ENCODE results near the gene PERM1. TPM values are rescaled to one million over a fixed set of nuclear protein-coding genes. Genes with fewer than 3 reads are reported as not detected.

Gene PERM1
- total RNA-seq, 1 experiment from 2014 or later: 1.5 TPM

GRCh38 chr1:953524-954320, 28.2 kb downstream of the PERM1 start:
- Histone ChIP-seq H3K27ac (ENCODE audit: low read length) (no peak overlapping the region), H3K4me3 (ENCODE audit: low read depth in 2 of 2, low read length in 2 of 2) (no peak overlapping the region), H3K9me3 (ENCODE audit: control insufficient read depth, insufficient read depth, low read depth, low read length) (no peaks in the 10 kb centered on the region), H3K36me3 (ENCODE audit: control insufficient read depth, insufficient read depth, low read length) (peaks cover 15% of the 10 kb centered on the region), H3K4me1 (ENCODE audit: control insufficient read depth, insufficient read depth, low read length) (peaks cover 7% of the 10 kb centered on the region), H3K27me3 (ENCODE audit: control insufficient read depth, insufficient read depth, low read length) (no peaks in the 10 kb centered on the region)
- in situ Hi-C loops (cut with HindIII; ENCODE audit: low pct_unique_long_range_greater_than_20kb, low sequenced_read_pairs): no loop called here
- no TSS peak for BruUV-seq (replicated peaks)
- CTCF ChIA-PET: no interaction called here
- no peak for TF ChIP-seq TCF7L2 (IDR thresholded peaks at IDR 0.05; ENCODE audit: low read depth, low read length)
- TF ChIP-seq CTCF (IDR thresholded peaks at IDR 0.05): no peak
- no peak for TF ChIP-seq REST (IDR thresholded peaks at IDR 0.05; ENCODE audit: insufficient read depth in 1 of 2, low read depth in 2 of 2, low read length in 1 of 2)
- TF ChIP-seq SIN3A (IDR thresholded peaks at IDR 0.05; ENCODE audit: borderline replicate concordance, insufficient read depth, low read depth, low read length): no peak
- TF ChIP-seq POLR2AphosphoS5 (IDR thresholded peaks at IDR 0.05; ENCODE audit: low read depth, low read length): no peak
- intact Hi-C loops (cut with micrococcal nuclease; ENCODE audit: unreplicated experiment): no loop called here
- POLR2A ChIA-PET: interaction anchor here (0.7 kb wide), 1 partner anchor 10 kb away, joined by 4 read pairs; no protein-coding TSS in a partner anchor
- DNase-seq (ENCODE audit: low read depth, low spot score) (no peak), ATAC-seq (no peak)

GRCh38 chr1:952603-953002, 29.3 kb downstream of the PERM1 start:
- Histone ChIP-seq H3K27ac (ENCODE audit: low read length) (no peak overlapping the region), H3K4me3 (ENCODE audit: low read depth in 2 of 2, low read length in 2 of 2) (no peak overlapping the region), H3K27me3 (ENCODE audit: control insufficient read depth, insufficient read depth, low read length) (no peaks in the 10 kb centered on the region), H3K4me1 (ENCODE audit: control insufficient read depth, insufficient read depth, low read length) (peaks cover 4% of the 10 kb centered on the region), H3K9me3 (ENCODE audit: control insufficient read depth, insufficient read depth, low read depth, low read length) (no peaks in the 10 kb centered on the region), H3K36me3 (ENCODE audit: control insufficient read depth, insufficient read depth, low read length) (peaks cover 11% of the 10 kb centered on the region)
- BruUV-seq (replicated peaks): no TSS peak
- ChIA-PET CTCF (no interaction called here), POLR2A (no interaction called here)
- no peak for ATAC-seq
- intact Hi-C loops (cut with micrococcal nuclease; ENCODE audit: unreplicated experiment): no loop called here
- DNase-seq (ENCODE audit: low read depth, low spot score): no peak
- TF ChIP-seq POLR2AphosphoS5 (IDR thresholded peaks at IDR 0.05; ENCODE audit: low read depth, low read length) (no peak), CTCF (IDR thresholded peaks at IDR 0.05) (no peak), REST (IDR thresholded peaks at IDR 0.05; ENCODE audit: insufficient read depth in 1 of 2, low read depth in 2 of 2, low read length in 1 of 2) (no peak), SIN3A (IDR thresholded peaks at IDR 0.05; ENCODE audit: borderline replicate concordance, insufficient read depth, low read depth, low read length) (no peak)
- in situ Hi-C loops (cut with HindIII; ENCODE audit: low pct_unique_long_range_greater_than_20kb, low sequenced_read_pairs): no loop called here

All from Panc1 (cell line).